HepG2 (cell line): ENCODE measurements around the gene FGD2. TPM values are rescaled to one million over a fixed set of nuclear protein-coding genes. Genes with fewer than 3 reads are reported as not detected.
A peak's percentile ranks its signal among the peaks of the same experiment; 100 is the strongest.

Source experiments
- CBFB ChIP-seq: sonication (generic); formaldehyde crosslinking; IDR thresholded peaks from 2 replicates; pipeline ENCODE4 v1.4.0; 2020; ENCODE audit warnings: missing genetic modification reagents
- CHD4 ChIP-seq: fragments of 200-600 bp; sonication (generic); IDR thresholded peaks from 2 replicates; pipeline ENCODE4 v1.7.0; 2017; ENCODE audit warnings: mild to moderate bottlenecking, low read length, borderline replicate concordance
- HOXD1 ChIP-seq: sonication (generic); formaldehyde crosslinking; IDR thresholded peaks from 2 replicates; pipeline ENCODE4 v1.5.0; 2020; ENCODE audit warnings: missing genetic modification reagents
- JUNB ChIP-seq: sonication (generic); formaldehyde crosslinking; IDR thresholded peaks from 2 replicates; pipeline ENCODE4 v1.8.0; 2022; ENCODE audit warnings: missing genetic modification reagents, mild to moderate bottlenecking, borderline replicate concordance
- SSRP1 ChIP-seq: IDR thresholded peaks from 2 replicates; pipeline ENCODE4 v1.6.1; 2016; ENCODE audit warnings: control low read depth
- ZBTB25 ChIP-seq: IDR thresholded peaks from 2 replicates; pipeline ENCODE4 v1.6.1; 2018; ENCODE audit warnings: missing genetic modification reagents
- ZFP36L2 ChIP-seq: sonication (generic); formaldehyde crosslinking; IDR thresholded peaks from 2 replicates; pipeline ENCODE4 v1.4.0; 2020; ENCODE audit warnings: missing genetic modification reagents
- ZKSCAN8 ChIP-seq: IDR thresholded peaks from 2 replicates; pipeline ENCODE4 v1.6.1; 2016; ENCODE audit warnings: borderline replicate concordance, missing genetic modification reagents, missing compliant biosample characterization
- ZNF274 ChIP-seq: sonication (generic); formaldehyde crosslinking; IDR thresholded peaks from 2 replicates; pipeline ENCODE4 v1.5.1; 2020; ENCODE audit warnings: mild to moderate bottlenecking, missing genetic modification reagents
- ZNF44 ChIP-seq: sonication (generic); formaldehyde crosslinking; IDR thresholded peaks from 2 replicates; pipeline ENCODE4 v1.5.1; 2020; ENCODE audit warnings: mild to moderate bottlenecking, missing genetic modification reagents
- polyA plus RNA-seq, 8 experiments: library from polyadenylated mRNA; depleted of rRNA in 3 of 8; stranded (reverse) in 7 of 8; unstranded in 1 of 8; fragments of >200 nt; fragmentation: Illumina TruSeq in 4 of 8; extraction: Trizol in 4 of 8; gene quantifications; 2 replicates each; pipeline versions ENCODE4 v1.2.1 to v1.2.3, GENCODE V29; 2011 to 2016; ENCODE audit warnings: low read depth in 4 of 8, missing spikeins in 1 of 8, mixed read lengths in 1 of 8; ENCODE audit not compliant: insufficient read depth in 1 of 8
- total RNA-seq, 5 experiments: library from RNA; depleted of rRNA; stranded (reverse); fragments of >200 nt; fragmentation: Illumina TruSeq; extraction: Trizol; gene quantifications; 2 replicates each; pipeline ENCODE4 v1.2.3, GENCODE V29; 2016; ENCODE audit warnings: low read depth in 1 of 5
- TF ChIP-seq, protein P1 (sequence below): sonication (generic); formaldehyde crosslinking; IDR thresholded peaks from 2 replicates; pipeline ENCODE4 v1.4.0; 2020; ENCODE audit warnings: mild to moderate bottlenecking, low read depth, missing genetic modification reagents
- TF ChIP-seq, protein P2 (sequence below): IDR thresholded peaks from 2 replicates; pipeline ENCODE4 v1.4.0; 2020; ENCODE audit warnings: mild to moderate bottlenecking, missing genetic modification reagents

FGD2 gene
- total and polyA plus RNA-seq, 2 of the 13 experiments (the other 11 are each of a cell fraction or from before 2014, with no cell fraction given), result not detected

- TF ChIP-seq, protein P1, sequence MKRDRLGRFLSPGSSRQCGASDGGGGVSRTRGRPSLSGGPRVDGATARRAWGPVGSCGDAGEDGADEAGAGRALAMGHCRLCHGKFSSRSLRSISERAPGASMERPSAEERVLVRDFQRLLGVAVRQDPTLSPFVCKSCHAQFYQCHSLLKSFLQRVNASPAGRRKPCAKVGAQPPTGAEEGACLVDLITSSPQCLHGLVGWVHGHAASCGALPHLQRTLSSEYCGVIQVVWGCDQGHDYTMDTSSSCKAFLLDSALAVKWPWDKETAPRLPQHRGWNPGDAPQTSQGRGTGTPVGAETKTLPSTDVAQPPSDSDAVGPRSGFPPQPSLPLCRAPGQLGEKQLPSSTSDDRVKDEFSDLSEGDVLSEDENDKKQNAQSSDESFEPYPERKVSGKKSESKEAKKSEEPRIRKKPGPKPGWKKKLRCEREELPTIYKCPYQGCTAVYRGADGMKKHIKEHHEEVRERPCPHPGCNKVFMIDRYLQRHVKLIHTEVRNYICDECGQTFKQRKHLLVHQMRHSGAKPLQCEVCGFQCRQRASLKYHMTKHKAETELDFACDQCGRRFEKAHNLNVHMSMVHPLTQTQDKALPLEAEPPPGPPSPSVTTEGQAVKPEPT (CRISPR knock-in tag), result peak; percentile 94
- TF ChIP-seq HOXD1 (CRISPR knock-in tag), result no peak
- TF ChIP-seq ZNF44, result no peak
- peak; percentile 74; the same call in 1 of the 2 replicates for TF ChIP-seq CBFB (CRISPR knock-in tag)
- no peak for TF ChIP-seq CHD4
- peak; percentile 51; the same call in 1 of the 2 replicates for TF ChIP-seq ZBTB25 (CRISPR knock-in tag)
- TF ChIP-seq JUNB (CRISPR knock-in tag), result 0 out of 2 replicates have a peak, but pooled peaks have one; percentile 62
- TF ChIP-seq ZKSCAN8 (CRISPR knock-in tag), result peak; percentile 62; the same call in 1 of the 2 replicates
- peak; percentile 55; the same call in 1 of the 2 replicates for TF ChIP-seq ZNF274 (CRISPR knock-in tag)
- no peak; the same call in 1 of the 2 replicates for TF ChIP-seq SSRP1 (CRISPR knock-in tag)
- TF ChIP-seq, protein P2, sequence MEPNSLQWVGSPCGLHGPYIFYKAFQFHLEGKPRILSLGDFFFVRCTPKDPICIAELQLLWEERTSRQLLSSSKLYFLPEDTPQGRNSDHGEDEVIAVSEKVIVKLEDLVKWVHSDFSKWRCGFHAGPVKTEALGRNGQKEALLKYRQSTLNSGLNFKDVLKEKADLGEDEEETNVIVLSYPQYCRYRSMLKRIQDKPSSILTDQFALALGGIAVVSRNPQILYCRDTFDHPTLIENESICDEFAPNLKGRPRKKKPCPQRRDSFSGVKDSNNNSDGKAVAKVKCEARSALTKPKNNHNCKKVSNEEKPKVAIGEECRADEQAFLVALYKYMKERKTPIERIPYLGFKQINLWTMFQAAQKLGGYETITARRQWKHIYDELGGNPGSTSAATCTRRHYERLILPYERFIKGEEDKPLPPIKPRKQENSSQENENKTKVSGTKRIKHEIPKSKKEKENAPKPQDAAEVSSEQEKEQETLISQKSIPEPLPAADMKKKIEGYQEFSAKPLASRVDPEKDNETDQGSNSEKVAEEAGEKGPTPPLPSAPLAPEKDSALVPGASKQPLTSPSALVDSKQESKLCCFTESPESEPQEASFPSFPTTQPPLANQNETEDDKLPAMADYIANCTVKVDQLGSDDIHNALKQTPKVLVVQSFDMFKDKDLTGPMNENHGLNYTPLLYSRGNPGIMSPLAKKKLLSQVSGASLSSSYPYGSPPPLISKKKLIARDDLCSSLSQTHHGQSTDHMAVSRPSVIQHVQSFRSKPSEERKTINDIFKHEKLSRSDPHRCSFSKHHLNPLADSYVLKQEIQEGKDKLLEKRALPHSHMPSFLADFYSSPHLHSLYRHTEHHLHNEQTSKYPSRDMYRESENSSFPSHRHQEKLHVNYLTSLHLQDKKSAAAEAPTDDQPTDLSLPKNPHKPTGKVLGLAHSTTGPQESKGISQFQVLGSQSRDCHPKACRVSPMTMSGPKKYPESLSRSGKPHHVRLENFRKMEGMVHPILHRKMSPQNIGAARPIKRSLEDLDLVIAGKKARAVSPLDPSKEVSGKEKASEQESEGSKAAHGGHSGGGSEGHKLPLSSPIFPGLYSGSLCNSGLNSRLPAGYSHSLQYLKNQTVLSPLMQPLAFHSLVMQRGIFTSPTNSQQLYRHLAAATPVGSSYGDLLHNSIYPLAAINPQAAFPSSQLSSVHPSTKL (CRISPR knock-in tag), result peak; percentile 37; the same call in 1 of the 2 replicates
- TF ChIP-seq ZFP36L2 (CRISPR knock-in tag), result no peak; the same call in 1 of the 2 replicates
Observed at GRCh38 chr6:36985808-36986703, 19.4 kb upstream of the FGD2 start, which contains the start of gene MTCH1 (continued).
